HG03159 (cell line): ENCODE data around the gene TMEM229A.
"Not testable (repeated sequence)": the region's sequence is repeated elsewhere in the genome, so short reads cannot be mapped to it uniquely, and the experiment has no call there.

ENCODE experiments used
- ATAC-seq: cut with Tn5 transposase; IDR thresholded peaks from one replicate; pipeline ENCODE4 v1.9.1; 2021; ENCODE audit warnings: mild to moderate bottlenecking, moderate library complexity; ENCODE audit not compliant: unreplicated experiment

Gene TMEM229A

GRCh38 chr7:124033095-124033806 is 384 bp upstream of the TMEM229A start:
- ATAC-seq: peak; percentile 28

- ATAC-seq: peak; percentile 4
Observed at GRCh38 chr7:124031919-124032318, 948 bp downstream of the TMEM229A start.

- ATAC-seq: no peak
Observed at GRCh38 chr7:124031406-124031805, 1.5 kb downstream of the TMEM229A start.

- ATAC-seq: no peak
Observed at GRCh38 chr7:124030964-124031363, 1.9 kb downstream of the TMEM229A start.

- no peak for ATAC-seq
Observed at GRCh38 chr7:124029396-124030188, 3.3 kb downstream of the TMEM229A start.

GRCh38 chr7:124027236-124027635 is 5.6 kb downstream of the TMEM229A start:
- no peak for ATAC-seq

GRCh38 chr7:124024329-124024728 is 8.5 kb downstream of the TMEM229A start:
- not testable (repeated sequence) for ATAC-seq

- no peak for ATAC-seq
Observed at GRCh38 chr7:124022551-124022950, 10.3 kb downstream of the TMEM229A start.

- no peak for ATAC-seq
Observed at GRCh38 chr7:124020060-124020459, 12.8 kb downstream of the TMEM229A start.

- ATAC-seq: no peak
Observed at GRCh38 chr7:124013306-124013705, 19.6 kb downstream of the TMEM229A start.

GRCh38 chr7:124012864-124013263 is 20.0 kb downstream of the TMEM229A start:
- ATAC-seq: no peak

- no peak for ATAC-seq
Observed at GRCh38 chr7:124009321-124009720, 23.5 kb downstream of the TMEM229A start.

GRCh38 chr7:124008296-124008695 is 24.6 kb downstream of the TMEM229A start:
- ATAC-seq: not testable (repeated sequence)

- ATAC-seq: no peak
Observed at GRCh38 chr7:123999703-124000102, 33.2 kb downstream of the TMEM229A start.

GRCh38 chr7:123998921-123999320 is 33.9 kb downstream of the TMEM229A start:
- no peak for ATAC-seq

GRCh38 chr7:123996327-123996625 is 36.6 kb downstream of the TMEM229A start:
- ATAC-seq: no peak

- no peak for ATAC-seq
Observed at GRCh38 chr7:123995617-123996326, 37.1 kb downstream of the TMEM229A start.

- no peak for ATAC-seq
Observed at GRCh38 chr7:123994449-123994848, 38.4 kb downstream of the TMEM229A start.

GRCh38 chr7:123993996-123994395 is 38.9 kb downstream of the TMEM229A start:
- no peak for ATAC-seq

GRCh38 chr7:123992913-123993518 is 39.9 kb downstream of the TMEM229A start:
- no peak for ATAC-seq

- no peak for ATAC-seq
Observed at GRCh38 chr7:123987445-123987844, 45.4 kb downstream of the TMEM229A start.
